ENCODE measurements around the gene NLRX1.

DNA sequence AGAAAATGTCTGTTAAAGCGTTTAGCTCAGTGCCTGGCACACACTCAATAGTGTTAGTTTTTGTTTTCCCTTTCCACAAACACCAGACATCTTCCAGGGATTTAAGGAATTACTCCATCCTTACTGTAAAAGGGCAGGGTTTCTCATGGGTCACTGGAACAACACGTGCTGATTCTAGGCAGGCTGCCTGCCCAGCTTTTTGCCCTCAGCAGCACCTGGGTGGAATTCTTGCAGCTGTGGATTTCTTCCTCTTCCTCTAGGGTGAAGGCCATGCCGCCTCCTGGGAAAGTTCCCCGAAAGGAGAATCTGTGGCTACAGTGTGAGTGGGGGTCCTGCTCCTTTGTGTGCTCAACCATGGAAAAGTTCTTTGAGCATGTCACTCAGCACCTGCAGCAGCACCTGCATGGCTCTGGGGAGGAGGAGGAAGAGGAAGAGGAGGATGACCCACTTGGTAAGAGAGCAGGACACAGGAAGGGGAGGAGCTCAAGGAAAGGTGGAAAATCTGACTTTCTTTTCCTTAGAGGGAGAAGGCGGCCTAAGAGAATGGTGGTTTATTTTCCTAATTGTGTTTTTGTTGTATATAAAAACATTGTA is 41.8 kb upstream of the NLRX1 start:
- no peak for TF ChIP-seq EZH2 (optimal IDR thresholded peaks at IDR 0.05; ENCODE audit: low read depth, low read length)
- TF ChIP-seq, protein P1, sequence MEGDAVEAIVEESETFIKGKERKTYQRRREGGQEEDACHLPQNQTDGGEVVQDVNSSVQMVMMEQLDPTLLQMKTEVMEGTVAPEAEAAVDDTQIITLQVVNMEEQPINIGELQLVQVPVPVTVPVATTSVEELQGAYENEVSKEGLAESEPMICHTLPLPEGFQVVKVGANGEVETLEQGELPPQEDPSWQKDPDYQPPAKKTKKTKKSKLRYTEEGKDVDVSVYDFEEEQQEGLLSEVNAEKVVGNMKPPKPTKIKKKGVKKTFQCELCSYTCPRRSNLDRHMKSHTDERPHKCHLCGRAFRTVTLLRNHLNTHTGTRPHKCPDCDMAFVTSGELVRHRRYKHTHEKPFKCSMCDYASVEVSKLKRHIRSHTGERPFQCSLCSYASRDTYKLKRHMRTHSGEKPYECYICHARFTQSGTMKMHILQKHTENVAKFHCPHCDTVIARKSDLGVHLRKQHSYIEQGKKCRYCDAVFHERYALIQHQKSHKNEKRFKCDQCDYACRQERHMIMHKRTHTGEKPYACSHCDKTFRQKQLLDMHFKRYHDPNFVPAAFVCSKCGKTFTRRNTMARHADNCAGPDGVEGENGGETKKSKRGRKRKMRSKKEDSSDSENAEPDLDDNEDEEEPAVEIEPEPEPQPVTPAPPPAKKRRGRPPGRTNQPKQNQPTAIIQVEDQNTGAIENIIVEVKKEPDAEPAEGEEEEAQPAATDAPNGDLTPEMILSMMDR (IDR thresholded peaks at IDR 0.05; ENCODE audit: low read length): no peak

Measured in MM.1S (cell line).